B cell (primary cell): ENCODE measurements around the gene DTL. TPM values are rescaled to one million over a fixed set of nuclear protein-coding genes. Genes with fewer than 3 reads are reported as not detected.
"Not testable (repeated sequence)": the region's sequence is repeated elsewhere in the genome, so short reads cannot be mapped to it uniquely, and the experiment has no call there.

Source experiments
- ATAC-seq: fragments of 200-7000 bp; cut with Tn5 transposase; one replicate; pipeline ENCODE4 v1.10.0; 2021; ENCODE audit warnings: low read depth, mild to moderate bottlenecking, moderate number of reproducible peaks, moderate library complexity
- CTCF ChIA-PET: fragments of 350-600 bp; sonication (Branson Sonifier 250); formaldehyde crosslinking; loops from one replicate; lab custom pipeline; 2021; ENCODE audit warnings: antibody characterized with exemption, inconsistent platforms; lab: Charles Lee
- POLR2A ChIA-PET: fragments of 350-600 bp; sonication (Branson Sonifier 250); formaldehyde crosslinking; loops from one replicate; lab custom pipeline; 2021; ENCODE audit warnings: antibody characterized with exemption; lab: Charles Lee
- DNase-seq: peaks from one replicate; pipeline ENCODE4 v3.0.0; 2013
- H2AFZ ChIP-seq: 2 replicates; pipeline ENCODE4 v1.6.1; 2012; ENCODE audit warnings: mild to moderate bottlenecking, low read depth, low read length; ENCODE audit not compliant: insufficient read depth, poor library complexity, severe bottlenecking
- H3K27ac ChIP-seq, 2 donors: 1 replicate in 1 of 2; 2 replicates in 1 of 2; pipeline ENCODE4 v1.5.1; 2012 to 2013; ENCODE audit warnings: low read length in 2 of 2, mild to moderate bottlenecking in 2 of 2, moderate library complexity in 1 of 2
- H3K27me3 ChIP-seq, 4 experiments: fragments of 200-600 bp in 1 of 4; sonication (generic) in 1 of 4; replicated peaks in 1 of 4; 1 replicate in 2 of 4; 2 replicates in 2 of 4; pipeline versions ENCODE4 v1.6.1 to v1.7.0; 2013 to 2016; ENCODE audit warnings: low read length in 3 of 4, mild to moderate bottlenecking in 2 of 4, mixed read lengths in 1 of 4, moderate library complexity in 1 of 4; ENCODE audit not compliant: insufficient read depth in 4 of 4, control insufficient read depth in 3 of 4; ENCODE audit errors: control extremely low read depth in 1 of 4
- H3K36me3 ChIP-seq, 2 experiments: replicated peaks in 1 of 2; 1 replicate in 1 of 2; 2 replicates in 1 of 2; pipeline versions ENCODE4 v1.6.1 to v1.7.1; 2013; ENCODE audit warnings: low read length in 1 of 2; ENCODE audit not compliant: insufficient read depth in 2 of 2, control insufficient read depth in 1 of 2; ENCODE audit errors: control extremely low read depth in 1 of 2, extremely low read depth in 1 of 2
- H3K4me1 ChIP-seq, 2 donors: fragments of 200-600 bp in 1 of 2; sonication (generic) in 1 of 2; 1 replicate in 1 of 2; 2 replicates in 1 of 2; pipeline versions ENCODE4 v1.5.1 to v1.6.1; 2013 to 2017; ENCODE audit warnings: low read length in 2 of 2; ENCODE audit not compliant: control insufficient read depth in 2 of 2, insufficient read depth in 2 of 2
- H3K4me2 ChIP-seq: replicated peaks from 2 replicates; pipeline ENCODE3; 2012; ENCODE audit warnings: mild to moderate bottlenecking, low read depth, low read length; ENCODE audit not compliant: poor library complexity, severe bottlenecking
- H3K4me3 ChIP-seq, 5 experiments: fragments of 200-600 bp in 1 of 5; sonication (generic) in 1 of 5; 1 replicate in 3 of 5; 2 replicates in 2 of 5; pipeline versions ENCODE4 v1.5.1 to v1.7.0; 2011 to 2016; ENCODE audit warnings: low read length in 4 of 5, mild to moderate bottlenecking in 4 of 5, low read depth in 2 of 5, control low read depth in 1 of 5, moderate library complexity in 1 of 5; ENCODE audit not compliant: insufficient read depth in 1 of 5; ENCODE audit errors: control extremely low read depth in 1 of 5, extremely low read depth in 1 of 5
- H3K79me2 ChIP-seq: fragments of 200-600 bp; sonication (generic); one replicate; pipeline ENCODE4 v1.6.0; 2016; ENCODE audit warnings: low read length; ENCODE audit not compliant: control insufficient read depth, insufficient read depth
- H3K9ac ChIP-seq: fragments of 200-600 bp; sonication (generic); 2 replicates; pipeline ENCODE4 v1.6.1; 2017; ENCODE audit warnings: mild to moderate bottlenecking, low read length, moderate library complexity
- H3K9me3 ChIP-seq, 3 donors: one replicate each; pipeline versions ENCODE4 v1.6.1 to v1.7.1; 2013; ENCODE audit warnings: low read length in 2 of 3; ENCODE audit not compliant: control insufficient read depth in 2 of 3, insufficient read depth in 1 of 3; ENCODE audit errors: control extremely low read depth in 1 of 3
- H4K20me1 ChIP-seq: 2 replicates; pipeline ENCODE4 v1.6.0; 2012; ENCODE audit warnings: mild to moderate bottlenecking, low read length; ENCODE audit not compliant: insufficient read depth, control insufficient read depth, poor library complexity, severe bottlenecking
- H3K27ac Mint-ChIP-seq: one replicate; pipeline ENCODE4 v1.8.0; 2021; ENCODE audit warnings: mixed read lengths
- H3K27me3 Mint-ChIP-seq: one replicate; pipeline ENCODE4 v1.8.0; 2021; ENCODE audit warnings: mixed read lengths
- H3K4me1 Mint-ChIP-seq: one replicate; pipeline ENCODE4 v1.8.0; 2021; ENCODE audit warnings: mixed read lengths
- H3K4me3 Mint-ChIP-seq: one replicate; pipeline ENCODE4 v1.8.0; 2021; ENCODE audit warnings: mixed read lengths
- H3K9me3 Mint-ChIP-seq: one replicate; pipeline ENCODE4 v1.8.0; 2022; ENCODE audit warnings: mixed read lengths; ENCODE audit not compliant: insufficient read depth
- CTCF ChIP-seq: fragments of 200-600 bp; IDR thresholded peaks from one replicate; pipeline ENCODE4 v1.8.0; 2022; ENCODE audit warnings: antibody characterized with exemption, mild to moderate bottlenecking
- EZH2 ChIP-seq: IDR thresholded peaks from 2 replicates; pipeline ENCODE4 v1.6.1; 2012; ENCODE audit warnings: borderline replicate concordance, low read depth, mild to moderate bottlenecking, moderate library complexity, low read length; ENCODE audit not compliant: insufficient read depth, poor library complexity, severe bottlenecking
- WGBS: methylation state at CpG from one replicate; pipeline ENCODE4 v1.1.5; 2013; ENCODE audit warnings: missing lambda C conversion rate; ENCODE audit not compliant: insufficient coverage; 5-methylcytosine and 5-hydroxymethylcytosine counted together
- intact Hi-C: fragments of 100-400 bp; cut with micrococcal nuclease; formaldehyde crosslinking; loops from one replicate; pipeline ENCODE4 v1.10.0; 2022
- polyA plus RNA-seq: library from polyadenylated mRNA; depleted of rRNA; stranded (reverse); fragments of >200 nt; gene quantifications from 2 replicates; pipeline ENCODE4 v1.2.3, GENCODE V29; 2012
- total RNA-seq, 2 donors: library from RNA; stranded (reverse); fragments of 120-200 nt in 1 of 2; gene quantifications; 1 replicate in 1 of 2; 2 replicates in 1 of 2; pipeline versions ENCODE4 v1.2.3 to v1.2.4, GENCODE V29; 2013 to 2022

The DTL gene
- total and polyA plus RNA-seq, 2 donors (not counting 1 experiment from before 2014, with no cell fraction given): 0.37 to 0.39 TPM

- peaks cover 2 to 16% of the 10 kb centered on the region in 2 experiments for H3K36me3 ChIP-seq
- WGBS: no CpG with 5 or more reads among the region's 7 CpGs
- H3K27ac Mint-ChIP-seq: no peak overlapping the region
These were observed 48.8 kb upstream of the DTL start for GRCh38 chr1:211986628-211987254.

GRCh38 chr1:211991695-211992094, 43.9 kb upstream of the DTL start:
- no peak overlapping the region for H2AFZ ChIP-seq
- no peaks in the 10 kb centered on the region for H3K9me3 Mint-ChIP-seq
- H3K27me3 ChIP-seq: no peaks in the 10 kb centered on the region
- H3K27ac Mint-ChIP-seq: no peak overlapping the region
- no peaks in the 10 kb centered on the region for H4K20me1 ChIP-seq
- no peaks in the 10 kb centered on the region for H3K4me1 ChIP-seq
- H3K36me3 ChIP-seq: peaks cover 0 to 8% of the 10 kb centered on the region in 2 experiments
- no peaks in the 10 kb centered on the region for H3K27me3 Mint-ChIP-seq
- H3K4me3 ChIP-seq: no peak overlapping the region
- no peak overlapping the region for H3K9ac ChIP-seq
- H3K9me3 ChIP-seq: no peaks in the 10 kb centered on the region
- no peaks in the 10 kb centered on the region for H3K79me2 ChIP-seq
- intact Hi-C loops: no loop called here
- no peaks in the 10 kb centered on the region for H3K4me1 Mint-ChIP-seq
- H3K4me2 ChIP-seq: no peak overlapping the region
- DNase-seq (no peak), ATAC-seq (no peak)
- no peak overlapping the region for H3K4me3 Mint-ChIP-seq
- no peak for TF ChIP-seq CTCF
- no peak for TF ChIP-seq EZH2
- POLR2A ChIA-PET: no interaction called here
- H3K27ac ChIP-seq: no peak overlapping the region
- CTCF ChIA-PET: no interaction called here

More at GRCh38 chr1:211986628-211987254, 48.8 kb upstream of the DTL start:
- intact Hi-C loops: no loop called here
- H3K27ac ChIP-seq: no peak overlapping the region
- no peak overlapping the region for H3K9ac ChIP-seq
- DNase-seq (no peak), ATAC-seq (no peak)
- no peaks in the 10 kb centered on the region for H4K20me1 ChIP-seq
- Mint-ChIP-seq H3K4me3 (no peak overlapping the region), H3K9me3 (no peaks in the 10 kb centered on the region), H3K4me1 (no peaks in the 10 kb centered on the region), H3K27me3 (no peaks in the 10 kb centered on the region)
- no peaks in the 10 kb centered on the region for H3K9me3 ChIP-seq
- no peak overlapping the region for H2AFZ ChIP-seq
- no peaks in the 10 kb centered on the region for H3K4me1 ChIP-seq
- H3K79me2 ChIP-seq: no peaks in the 10 kb centered on the region
- ChIA-PET CTCF (no interaction called here), POLR2A (no interaction called here)
- no peak overlapping the region for H3K4me3 ChIP-seq
- H3K27me3 ChIP-seq: no peaks in the 10 kb centered on the region
- TF ChIP-seq EZH2 (no peak), CTCF (no peak)
- no peak overlapping the region for H3K4me2 ChIP-seq

- H3K36me3 ChIP-seq, POLR2A ChIA-PET, H3K9me3 ChIP-seq, intact Hi-C loops, H3K9ac ChIP-seq, H3K4me2 ChIP-seq, H3K27ac Mint-ChIP-seq, DNase-seq, H4K20me1 ChIP-seq, H3K27ac ChIP-seq, H2AFZ ChIP-seq, H3K4me1 ChIP-seq, CTCF ChIA-PET, H3K79me2 ChIP-seq, H3K4me3 Mint-ChIP-seq, H3K27me3 Mint-ChIP-seq, H3K4me1 Mint-ChIP-seq, H3K4me3 ChIP-seq, H3K9me3 Mint-ChIP-seq, H3K27me3 ChIP-seq, ATAC-seq: not testable (repeated sequence)
- WGBS: no CpG with 5 or more reads among the region's 4 CpGs
These were observed 38.1 kb upstream of the DTL start for GRCh38 chr1:211997426-211997825.
